Uterus (tissue), 2 donors: ENCODE measurements around the gene H1-8.

Experiments
- CTCF ChIP-seq, 4 experiments: fragments of 200-600 bp in 2 of 4; fragments of 450-650 bp in 2 of 4; sonication (generic) in 2 of 4; IDR thresholded peaks; one replicate each; pipeline ENCODE4 v1.5.1; 2016 to 2019; ENCODE audit warnings: antibody characterized with exemption in 4 of 4, mild to moderate bottlenecking in 2 of 4, moderate library complexity in 1 of 4
- POLR2A ChIP-seq, 2 donors: fragments of 450-650 bp; IDR thresholded peaks; one replicate each; pipeline ENCODE4 v1.6.1; 2016; ENCODE audit warnings: antibody characterized with exemption in 2 of 2, mild to moderate bottlenecking in 1 of 2, moderate library complexity in 1 of 2

- no peak for TF ChIP-seq POLR2A (IDR thresholded peaks at IDR 0.05)
- no peak for TF ChIP-seq CTCF (IDR thresholded peaks at IDR 0.05)
Observed at GRCh38 chr3:129547241-129547640, 4.3 kb downstream of the H1-8 start.
